DOHH2 (cell line): Measurements from ENCODE around the gene SMCHD1.

Experiments
- CTCF ChIP-seq: fragments of 200-600 bp; sonication (generic); IDR thresholded peaks from one replicate; pipeline ENCODE4 v1.5.1; 2014; ENCODE audit warnings: antibody characterized with exemption, mild to moderate bottlenecking, low read depth, low read length; ENCODE audit not compliant: poor library complexity, severe bottlenecking
- EZH2phosphoT487 ChIP-seq: fragments of 200-600 bp; sonication (generic); IDR thresholded peaks from 2 replicates; pipeline ENCODE4 v1.6.1; 2017; ENCODE audit warnings: borderline replicate concordance, mild to moderate bottlenecking, antibody characterized with exemption, low read length, moderate library complexity, mixed read lengths

GRCh38 chr18:2824865-2825264 is 169.3 kb downstream of the SMCHD1 start:
- TF ChIP-seq CTCF (no peak), EZH2phosphoT487 (no peak)
